ENCODE data around the gene MAP3K2.

MAP3K2 gene, protein sequence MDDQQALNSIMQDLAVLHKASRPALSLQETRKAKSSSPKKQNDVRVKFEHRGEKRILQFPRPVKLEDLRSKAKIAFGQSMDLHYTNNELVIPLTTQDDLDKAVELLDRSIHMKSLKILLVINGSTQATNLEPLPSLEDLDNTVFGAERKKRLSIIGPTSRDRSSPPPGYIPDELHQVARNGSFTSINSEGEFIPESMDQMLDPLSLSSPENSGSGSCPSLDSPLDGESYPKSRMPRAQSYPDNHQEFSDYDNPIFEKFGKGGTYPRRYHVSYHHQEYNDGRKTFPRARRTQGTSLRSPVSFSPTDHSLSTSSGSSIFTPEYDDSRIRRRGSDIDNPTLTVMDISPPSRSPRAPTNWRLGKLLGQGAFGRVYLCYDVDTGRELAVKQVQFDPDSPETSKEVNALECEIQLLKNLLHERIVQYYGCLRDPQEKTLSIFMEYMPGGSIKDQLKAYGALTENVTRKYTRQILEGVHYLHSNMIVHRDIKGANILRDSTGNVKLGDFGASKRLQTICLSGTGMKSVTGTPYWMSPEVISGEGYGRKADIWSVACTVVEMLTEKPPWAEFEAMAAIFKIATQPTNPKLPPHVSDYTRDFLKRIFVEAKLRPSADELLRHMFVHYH

DNA sequence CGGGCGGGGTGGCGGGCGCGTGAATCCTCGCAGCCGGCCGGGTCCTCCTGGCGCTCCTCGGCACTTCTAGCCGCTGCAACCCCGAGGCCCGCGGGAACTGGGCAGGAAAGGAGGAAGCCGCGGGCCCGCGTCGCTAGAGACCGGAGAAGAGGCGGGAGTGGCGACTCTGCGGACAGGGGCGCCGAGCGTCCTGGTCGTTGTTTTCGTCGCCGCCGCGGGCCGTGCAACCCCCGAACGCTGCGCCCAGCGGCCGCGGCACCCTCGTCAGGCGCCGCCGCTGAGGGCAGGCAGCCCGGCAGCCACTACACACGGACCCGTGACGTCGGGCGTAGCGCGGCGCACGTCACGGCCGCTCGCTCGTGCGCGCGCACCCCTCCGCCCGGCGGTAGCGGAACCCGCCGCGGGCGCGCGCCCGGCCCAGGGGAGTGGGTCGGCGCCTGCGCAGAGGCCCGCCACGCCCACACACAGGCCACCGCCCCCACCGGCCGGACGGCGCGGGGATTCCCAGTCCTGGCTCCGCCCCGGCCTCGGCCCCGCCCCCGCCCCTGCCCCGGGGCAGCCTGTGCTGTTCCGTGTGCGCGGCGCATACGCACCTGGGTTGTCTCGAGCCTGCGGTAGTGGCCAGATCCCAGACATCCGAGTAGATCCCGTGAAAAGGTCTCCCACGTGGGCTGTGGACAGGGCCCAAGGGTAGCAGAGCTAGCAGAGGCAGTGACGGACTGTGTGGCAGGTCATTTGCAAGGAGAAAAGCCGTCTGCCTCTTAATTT, at the start of gene MAP3K2:
MAP3K2 (minus strand) TSS at position 321 of the 768 bp plus-strand sequence. CDS start 44,846 bp downstream, outside the sequence.
- peak; percentile 91 for DNase-seq (ENCODE audit: low spot score)

DNA sequence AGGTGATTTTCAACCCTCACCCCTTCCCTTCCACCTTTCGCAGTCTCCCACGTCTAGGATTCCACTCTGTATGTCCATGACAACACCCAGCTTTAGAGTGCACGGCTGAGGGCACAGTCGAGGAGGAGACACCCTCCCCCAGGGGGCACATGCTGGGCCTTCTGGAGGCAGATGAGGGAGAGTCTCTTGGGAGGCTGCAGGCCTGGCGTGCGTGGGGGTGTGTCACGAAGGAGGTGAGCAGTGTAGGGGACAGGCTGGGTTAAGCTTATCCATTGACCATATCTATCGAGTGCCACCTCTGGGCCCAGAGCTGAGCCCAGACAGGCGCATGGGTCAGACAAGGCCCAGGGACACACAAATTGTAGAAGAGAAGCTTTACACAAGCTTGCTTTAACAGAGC, 49.3 kb upstream of the MAP3K2 start:
- DNase-seq (ENCODE audit: low spot score) = no peak

DNA sequence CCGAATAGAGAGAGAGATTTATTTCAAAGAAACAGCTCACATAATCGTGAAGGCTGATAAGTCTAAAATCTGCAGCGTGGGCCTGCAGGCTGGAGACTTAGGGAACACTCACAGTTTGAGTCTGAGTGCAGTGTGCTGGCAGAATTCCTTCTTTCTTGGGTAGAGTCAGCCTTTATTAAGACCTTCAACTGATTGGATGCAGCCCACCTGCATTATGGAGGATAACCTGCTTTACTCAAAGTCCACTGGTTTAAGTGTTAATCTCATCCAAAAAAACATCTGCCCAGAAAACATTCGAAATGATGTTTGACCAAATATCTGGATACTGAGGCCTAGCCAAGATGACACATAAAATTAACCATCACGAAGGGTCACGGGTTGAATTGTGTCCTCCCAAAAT, 46.7 kb upstream of the MAP3K2 start:
- no peak for DNase-seq (ENCODE audit: low spot score)

DNA sequence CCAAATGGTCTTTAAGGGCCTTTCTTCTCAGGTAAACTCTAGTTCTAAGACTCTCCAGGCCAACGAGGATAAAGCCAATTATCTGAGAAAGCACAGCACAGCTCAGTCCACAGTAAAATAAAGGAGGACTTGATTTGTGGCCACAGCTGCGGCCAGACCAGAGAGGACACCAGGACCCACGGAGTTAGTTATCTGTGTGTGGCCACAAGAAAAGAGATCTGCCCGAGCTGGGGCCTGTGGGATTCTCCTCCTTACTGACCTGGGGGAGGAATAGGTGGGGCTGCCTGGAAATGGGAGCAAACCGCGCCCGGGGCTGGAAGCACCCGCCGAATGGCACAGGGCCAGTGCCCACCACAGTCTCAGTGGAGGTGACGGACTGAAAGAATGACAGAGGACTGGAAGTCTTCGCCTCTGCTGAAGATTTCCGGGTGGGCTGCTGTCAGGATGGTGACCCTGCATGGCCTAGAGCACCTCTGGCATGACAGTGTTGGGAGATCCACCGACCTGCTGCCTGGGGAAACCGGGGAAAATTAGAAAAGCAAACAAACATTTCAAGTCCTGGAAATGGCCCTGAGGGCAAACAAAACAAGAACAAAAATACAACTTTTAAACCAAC, 43.7 kb upstream of the MAP3K2 start:
- no peak for DNase-seq (ENCODE audit: low spot score)

DNA sequence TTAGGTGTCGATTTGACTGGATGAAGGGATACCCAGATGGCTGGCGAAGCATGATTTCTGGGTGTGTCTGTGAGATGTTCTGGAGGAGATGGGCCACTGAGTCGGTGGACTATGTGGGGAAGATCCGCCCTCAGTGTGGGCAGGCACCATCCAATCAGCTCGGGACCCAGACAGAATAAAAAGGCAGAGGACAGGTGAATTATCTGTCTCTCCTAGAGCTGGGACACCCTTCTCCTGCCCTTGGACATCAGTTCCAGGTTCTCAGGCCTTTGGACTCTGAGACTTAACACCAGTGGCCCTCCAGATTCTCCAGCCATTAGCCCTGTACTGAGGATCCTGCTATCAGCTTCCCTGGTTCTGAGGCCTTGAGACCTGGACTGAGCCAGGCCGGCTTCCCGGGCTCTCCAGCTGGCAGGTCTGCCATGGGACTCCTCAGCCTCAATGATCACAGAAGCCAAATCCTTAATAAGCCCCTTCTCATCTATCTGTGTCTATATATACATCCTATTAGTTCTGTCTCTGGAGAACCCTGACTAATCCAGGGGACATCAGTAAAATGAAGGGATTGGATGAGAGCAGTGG, 42.2 kb upstream of the MAP3K2 start:
- DNase-seq (ENCODE audit: low spot score) = no peak

DNA sequence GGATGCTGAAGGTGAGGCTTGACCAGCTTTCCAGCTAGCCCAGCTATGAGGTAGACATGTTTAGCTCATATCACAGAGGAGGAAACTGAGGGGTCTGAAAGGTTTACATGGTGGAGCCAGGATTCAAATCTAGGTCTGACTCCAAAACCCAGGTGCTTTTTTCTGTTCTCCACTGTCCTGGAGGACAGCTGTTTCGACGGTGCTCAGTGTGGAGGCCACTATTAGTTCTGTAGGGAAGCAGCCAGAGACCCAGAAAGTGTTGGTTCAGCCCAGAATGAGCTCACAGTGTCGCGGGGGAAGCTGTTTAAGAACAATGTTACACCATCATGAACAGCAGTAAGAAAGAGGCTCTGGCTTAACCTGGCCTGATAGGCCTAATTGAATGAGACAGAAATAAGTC, 41.5 kb upstream of the MAP3K2 start:
- no peak for DNase-seq (ENCODE audit: low spot score)

DNA sequence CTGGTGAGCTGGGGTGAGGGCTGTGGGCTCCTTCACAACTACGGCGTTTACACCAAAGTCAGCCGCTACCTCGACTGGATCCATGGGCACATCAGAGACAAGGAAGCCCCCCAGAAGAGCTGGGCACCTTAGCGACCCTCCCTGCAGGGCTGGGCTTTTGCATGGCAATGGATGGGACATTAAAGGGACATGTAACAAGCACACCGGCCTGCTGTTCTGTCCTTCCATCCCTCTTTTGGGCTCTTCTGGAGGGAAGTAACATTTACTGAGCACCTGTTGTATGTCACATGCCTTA, 41.0 kb upstream of the MAP3K2 start:
- DNase-seq (ENCODE audit: low spot score) = no peak

DNA sequence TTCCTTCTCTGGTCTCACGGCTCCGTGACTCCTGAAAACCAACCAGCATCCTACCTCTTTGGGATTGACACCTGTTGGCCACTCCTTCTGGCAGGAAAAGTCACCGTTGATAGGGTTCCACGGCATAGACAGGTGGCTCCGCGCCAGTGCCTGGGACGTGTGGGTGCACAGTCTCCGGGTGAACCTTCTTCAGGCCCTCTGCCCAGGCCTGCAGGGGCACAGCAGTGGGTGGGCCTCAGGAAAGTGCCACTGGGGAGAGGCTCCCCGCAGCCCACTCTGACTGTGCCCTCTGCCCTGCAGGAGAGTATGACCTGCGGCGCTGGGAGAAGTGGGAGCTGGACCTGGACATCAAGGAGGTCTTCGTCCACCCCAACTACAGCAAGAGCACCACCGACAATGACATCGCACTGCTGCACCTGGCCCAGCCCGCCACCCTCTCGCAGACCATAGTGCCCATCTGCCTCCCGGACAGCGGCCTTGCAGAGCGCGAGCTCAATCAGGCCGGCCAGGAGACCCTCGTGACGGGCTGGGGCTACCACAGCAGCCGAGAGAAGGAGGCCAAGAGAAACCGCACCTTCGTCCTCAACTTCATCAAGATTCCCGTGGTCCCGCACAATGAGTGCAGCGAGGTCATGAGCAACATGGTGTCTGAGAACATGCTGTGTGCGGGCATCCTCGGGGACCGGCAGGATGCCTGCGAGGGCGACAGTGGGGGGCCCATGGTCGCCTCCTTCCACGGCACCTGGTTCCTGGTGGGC, 40.5 kb upstream of the MAP3K2 start:
- no peak for DNase-seq (ENCODE audit: low spot score)

DNA sequence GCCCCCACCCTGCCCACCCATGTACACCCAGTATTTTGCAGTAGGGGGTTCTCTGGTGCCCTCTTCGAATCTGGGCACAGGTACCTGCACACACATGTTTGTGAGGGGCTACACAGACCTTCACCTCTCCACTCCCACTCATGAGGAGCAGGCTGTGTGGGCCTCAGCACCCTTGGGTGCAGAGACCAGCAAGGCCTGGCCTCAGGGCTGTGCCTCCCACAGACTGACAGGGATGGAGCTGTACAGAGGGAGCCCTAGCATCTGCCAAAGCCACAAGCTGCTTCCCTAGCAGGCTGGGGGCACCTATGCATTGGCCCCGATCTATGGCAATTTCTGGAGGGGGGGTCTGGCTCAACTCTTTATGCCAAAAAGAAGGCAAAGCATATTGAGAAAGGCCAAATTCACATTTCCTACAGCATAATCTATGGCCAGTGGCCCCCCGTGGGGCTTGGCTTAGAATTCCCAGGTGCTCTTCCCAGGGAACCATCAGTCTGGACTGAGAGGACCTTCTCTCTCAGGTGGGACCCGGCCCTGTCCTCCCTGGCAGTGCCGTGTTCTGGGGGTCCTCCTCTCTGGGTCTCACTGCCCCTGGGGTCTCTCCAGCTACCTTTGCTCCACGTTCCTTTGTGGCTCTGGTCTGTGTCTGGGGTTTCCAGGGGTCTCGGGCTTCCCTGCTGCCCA, 39.7 kb upstream of the MAP3K2 start:
- DNase-seq (ENCODE audit: low spot score) = no peak

DNA sequence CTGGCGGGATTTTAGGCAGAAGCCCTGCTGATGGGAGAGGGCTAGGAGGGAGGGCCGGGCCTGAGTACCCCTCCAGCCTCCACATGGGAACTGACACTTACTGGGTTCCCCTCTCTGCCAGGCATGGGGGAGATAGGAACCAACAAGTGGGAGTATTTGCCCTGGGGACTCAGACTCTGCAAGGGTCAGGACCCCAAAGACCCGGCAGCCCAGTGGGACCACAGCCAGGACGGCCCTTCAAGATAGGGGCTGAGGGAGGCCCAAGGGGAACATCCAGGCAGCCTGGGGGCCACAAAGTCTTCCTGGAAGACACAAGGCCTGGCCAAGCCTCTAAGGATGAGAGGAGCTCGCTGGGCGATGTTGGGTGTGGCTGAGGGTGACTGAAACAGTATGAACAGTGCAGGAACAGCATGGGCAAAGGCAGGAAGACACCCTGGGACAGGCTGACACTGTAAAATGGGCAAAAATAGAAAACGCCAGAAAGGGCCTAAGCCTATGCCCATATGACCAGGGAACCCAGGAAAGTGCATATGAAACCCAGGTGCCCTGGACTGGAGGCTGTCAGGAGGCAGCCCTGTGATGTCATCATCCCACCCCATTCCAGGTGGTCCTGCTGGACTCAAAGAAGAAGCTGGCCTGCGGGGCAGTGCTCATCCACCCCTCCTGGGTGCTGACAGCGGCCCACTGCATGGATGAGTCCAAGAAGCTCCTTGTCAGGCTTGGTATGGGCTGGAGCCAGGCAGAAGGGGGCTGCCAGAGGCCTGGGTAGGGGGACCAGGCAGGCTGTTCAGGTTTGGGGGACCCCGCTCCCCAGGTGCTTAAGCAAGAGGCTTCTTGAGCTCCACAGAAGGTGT, 39.0 kb upstream of the MAP3K2 start:
- DNase-seq (ENCODE audit: low spot score) = no peak

DNA sequence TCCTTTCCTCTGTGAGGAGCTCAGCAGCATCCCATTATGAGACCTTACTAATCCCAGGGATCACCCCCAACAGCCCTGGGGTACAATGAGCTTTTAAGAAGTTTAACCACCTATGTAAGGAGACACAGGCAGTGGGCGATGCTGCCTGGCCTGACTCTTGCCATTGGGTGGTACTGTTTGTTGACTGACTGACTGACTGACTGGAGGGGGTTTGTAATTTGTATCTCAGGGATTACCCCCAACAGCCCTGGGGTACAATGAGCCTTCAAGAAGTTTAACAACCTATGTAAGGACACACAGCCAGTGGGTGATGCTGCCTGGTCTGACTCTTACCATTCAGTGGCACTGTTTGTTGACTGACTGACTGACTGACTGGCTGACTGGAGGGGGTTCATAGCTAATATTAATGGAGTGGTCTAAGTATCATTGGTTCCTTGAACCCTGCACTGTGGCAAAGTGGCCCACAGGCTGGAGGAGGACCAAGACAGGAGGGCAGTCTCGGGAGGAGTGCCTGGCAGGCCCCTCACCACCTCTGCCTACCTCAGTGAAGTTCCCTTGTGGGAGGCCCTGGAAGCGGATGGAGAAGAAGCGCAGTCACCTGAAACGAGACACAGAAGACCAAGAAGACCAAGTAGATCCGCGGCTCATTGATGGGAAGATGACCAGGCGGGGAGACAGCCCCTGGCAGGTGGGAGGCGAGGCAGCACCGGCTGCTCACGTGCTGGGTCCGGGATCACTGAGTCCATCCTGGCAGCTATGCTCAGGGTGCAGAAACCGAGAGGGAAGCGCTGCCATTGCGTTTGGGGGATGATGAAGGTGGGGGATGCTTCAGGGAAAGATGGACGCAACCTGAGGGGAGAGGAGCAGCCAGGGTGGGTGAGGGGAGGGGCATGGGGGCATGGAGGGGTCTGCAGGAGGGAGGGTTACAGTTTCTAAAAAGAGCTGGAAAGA, 38.0 kb upstream of the MAP3K2 start:
- no peak for DNase-seq (ENCODE audit: low spot score)

DNA sequence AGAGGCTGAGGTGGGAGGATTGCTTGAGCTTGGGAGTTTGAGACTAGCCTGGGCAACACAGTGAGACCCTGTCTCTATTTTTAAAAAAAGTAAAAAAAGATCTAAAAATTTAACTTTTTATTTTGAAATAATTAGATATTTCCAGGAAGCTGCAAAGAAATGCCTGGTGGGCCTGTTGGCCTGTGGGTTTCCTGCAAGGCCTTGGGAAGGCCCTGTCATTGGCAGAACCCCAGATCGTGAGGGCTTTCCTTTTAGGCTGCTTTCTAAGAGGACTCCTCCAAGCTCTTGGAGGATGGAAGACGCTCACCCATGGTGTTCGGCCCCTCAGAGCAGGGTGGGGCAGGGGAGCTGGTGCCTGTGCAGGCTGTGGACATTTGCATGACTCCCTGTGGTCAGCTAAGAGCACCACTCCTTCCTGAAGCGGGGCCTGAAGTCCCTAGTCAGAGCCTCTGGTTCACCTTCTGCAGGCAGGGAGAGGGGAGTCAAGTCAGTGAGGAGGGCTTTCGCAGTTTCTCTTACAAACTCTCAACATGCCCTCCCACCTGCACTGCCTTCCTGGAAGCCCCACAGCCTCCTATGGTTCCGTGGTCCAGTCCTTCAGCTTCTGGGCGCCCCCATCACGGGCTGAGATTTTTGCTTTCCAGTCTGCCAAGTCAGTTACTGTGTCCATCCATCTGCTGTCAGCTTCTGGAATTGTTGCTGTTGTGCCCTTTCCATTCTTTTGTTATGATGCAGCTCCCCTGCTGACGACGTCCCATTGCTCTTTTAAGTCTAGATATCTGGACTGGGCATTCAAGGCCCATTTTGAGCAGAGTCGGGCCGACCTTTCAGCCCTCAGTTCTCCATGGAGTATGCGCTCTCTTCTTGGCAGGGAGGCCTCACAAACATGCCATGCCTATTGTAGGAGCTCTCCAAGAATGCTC, 37.1 kb upstream of the MAP3K2 start:
- no peak for DNase-seq (ENCODE audit: low spot score)

DNA sequence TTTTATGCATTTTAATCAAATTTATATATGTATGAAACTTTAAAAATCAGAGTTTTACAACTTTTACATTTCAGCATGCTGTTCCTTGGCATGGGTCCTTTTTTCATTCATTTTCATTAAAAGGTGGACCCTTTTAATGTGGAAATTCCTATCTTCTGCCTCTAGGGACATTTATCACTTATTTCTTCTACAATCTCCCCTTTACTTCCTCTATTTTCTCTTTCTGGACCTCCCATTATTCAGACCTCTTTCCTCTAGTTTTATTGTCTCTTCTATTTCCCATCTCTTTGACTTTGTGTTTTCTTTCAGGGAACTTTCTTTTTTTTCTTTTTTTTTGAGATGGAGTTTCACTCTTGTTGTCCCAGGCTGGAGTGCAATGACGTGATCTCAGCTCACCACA, 36.1 kb upstream of the MAP3K2 start:
- DNase-seq (ENCODE audit: low spot score) = no peak

DNA sequence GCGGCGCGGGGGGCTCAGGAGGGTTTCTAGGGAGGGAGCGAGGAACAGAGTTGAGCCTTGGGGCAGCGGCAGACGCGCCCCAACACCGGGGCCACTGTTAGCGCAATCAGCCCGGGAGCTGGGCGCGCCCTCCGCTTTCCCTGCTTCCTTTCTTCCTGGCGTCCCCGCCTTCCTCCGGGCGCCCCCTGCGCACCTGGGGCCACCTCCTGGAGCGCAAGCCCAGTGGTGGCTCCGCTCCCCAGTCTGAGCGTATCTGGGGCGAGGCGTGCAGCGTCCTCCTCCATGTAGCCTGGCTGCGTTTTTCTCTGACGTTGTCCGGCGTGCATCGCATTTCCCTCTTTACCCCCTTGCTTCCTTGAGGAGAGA, 35.7 kb upstream of the MAP3K2 start:
- DNase-seq (ENCODE audit: low spot score) = no peak

DNA sequence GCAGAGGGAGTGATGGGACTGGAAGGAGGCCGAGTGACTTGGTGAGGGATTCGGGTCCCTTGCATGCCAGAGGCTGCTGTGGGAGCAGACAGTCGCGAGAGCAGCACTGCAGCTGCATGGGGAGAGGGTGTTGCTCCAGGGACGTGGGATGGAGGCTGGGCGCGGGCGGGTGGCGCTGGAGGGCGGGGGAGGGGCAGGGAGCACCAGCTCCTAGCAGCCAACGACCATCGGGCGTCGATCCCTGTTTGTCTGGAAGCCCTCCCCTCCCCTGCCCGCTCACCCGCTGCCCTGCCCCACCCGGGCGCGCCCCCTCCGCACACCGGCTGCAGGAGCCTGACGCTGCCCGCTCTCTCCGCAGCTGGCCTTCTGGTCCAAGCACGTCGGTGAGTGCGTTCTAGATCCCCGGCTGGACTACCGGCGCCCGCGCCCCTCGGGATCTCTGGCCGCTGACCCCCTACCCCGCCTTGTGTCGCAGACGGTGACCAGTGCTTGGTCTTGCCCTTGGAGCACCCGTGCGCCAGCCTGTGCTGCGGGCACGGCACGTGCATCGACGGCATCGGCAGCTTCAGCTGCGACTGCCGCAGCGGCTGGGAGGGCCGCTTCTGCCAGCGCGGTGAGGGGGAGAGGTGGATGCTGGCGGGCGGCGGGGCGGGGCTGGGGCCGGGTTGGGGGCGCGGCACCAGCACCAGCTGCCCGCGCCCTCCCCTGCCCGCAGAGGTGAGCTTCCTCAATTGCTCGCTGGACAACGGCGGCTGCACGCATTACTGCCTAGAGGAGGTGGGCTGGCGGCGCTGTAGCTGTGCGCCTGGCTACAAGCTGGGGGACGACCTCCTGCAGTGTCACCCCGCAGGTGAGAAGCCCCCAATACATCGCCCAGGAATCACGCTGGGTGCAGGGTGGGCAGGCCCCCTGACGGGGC, 35.0 kb upstream of the MAP3K2 start:
- no peak for DNase-seq (ENCODE audit: low spot score)

DNA sequence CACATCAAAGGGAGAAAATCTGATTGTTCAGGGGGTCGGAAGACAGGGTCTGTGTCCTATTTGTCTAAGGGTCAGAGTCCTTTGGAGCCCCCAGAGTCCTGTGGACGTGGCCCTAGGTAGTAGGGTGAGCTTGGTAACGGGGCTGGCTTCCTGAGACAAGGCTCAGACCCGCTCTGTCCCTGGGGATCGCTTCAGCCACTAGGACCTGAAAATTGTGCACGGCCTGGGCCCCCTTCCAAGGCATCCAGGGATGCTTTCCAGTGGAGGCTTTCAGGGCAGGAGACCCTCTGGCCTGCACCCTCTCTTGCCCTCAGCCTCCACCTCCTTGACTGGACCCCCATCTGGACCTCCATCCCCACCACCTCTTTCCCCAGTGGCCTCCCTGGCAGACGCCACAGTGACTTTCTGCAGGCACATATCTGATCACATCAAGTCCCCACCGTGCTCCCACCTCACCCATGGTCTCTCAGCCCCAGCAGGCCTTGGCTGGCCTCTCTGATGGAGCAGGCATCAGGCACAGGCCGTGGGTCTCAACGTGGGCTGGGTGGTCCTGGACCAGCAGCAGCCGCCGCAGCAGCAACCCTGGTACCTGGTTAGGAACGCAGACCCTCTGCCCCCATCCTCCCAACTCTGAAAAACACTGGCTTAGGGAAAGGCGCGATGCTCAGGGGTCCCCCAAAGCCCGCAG, 34.2 kb upstream of the MAP3K2 start:
- DNase-seq (ENCODE audit: low spot score) = no peak
